Suprapubic skin (tissue), 4 donors: ENCODE results near the gene SPATS2L.

Experiments
- CTCF ChIP-seq, 2 donors: fragments of 200-600 bp in 1 of 2; fragments of 450-650 bp in 1 of 2; sonication (generic) in 1 of 2; IDR thresholded peaks; one replicate each; pipeline ENCODE4 v1.5.1; 2016 to 2019; ENCODE audit warnings: antibody characterized with exemption in 2 of 2, mild to moderate bottlenecking in 1 of 2, moderate library complexity in 1 of 2
- POLR2A ChIP-seq, 2 donors: fragments of 450-650 bp; IDR thresholded peaks; one replicate each; pipeline ENCODE4 v1.6.1; 2017; ENCODE audit warnings: antibody characterized with exemption in 2 of 2, mild to moderate bottlenecking in 2 of 2, moderate library complexity in 2 of 2
- POLR2AphosphoS5 ChIP-seq, 3 donors: sonication (generic); formaldehyde crosslinking; IDR thresholded peaks; one replicate each; pipeline ENCODE4 v1.6.1; 2017; ENCODE audit warnings: antibody characterized with exemption in 3 of 3

DNA sequence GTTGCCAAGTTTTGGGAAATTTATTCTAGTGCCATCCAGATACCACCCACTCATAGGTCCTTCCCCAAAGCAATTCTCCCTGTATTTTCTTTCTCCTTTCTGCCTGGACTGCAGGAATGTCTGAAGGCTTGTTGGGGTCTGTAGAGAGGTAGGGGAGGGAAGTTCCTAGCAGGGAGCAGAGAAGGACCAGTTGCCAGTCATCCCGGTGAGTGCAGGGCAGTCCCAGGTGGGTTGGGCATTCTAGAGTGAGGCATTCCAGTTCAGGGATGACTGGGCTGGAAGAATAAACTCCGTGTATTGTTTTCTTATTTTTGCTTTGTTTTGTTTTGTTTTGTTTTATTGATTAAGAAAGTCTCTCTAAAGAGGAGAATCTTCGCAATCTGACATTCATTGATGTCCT lies 58.1 kb downstream of the SPATS2L start:
- no peak for TF ChIP-seq CTCF (IDR thresholded peaks at IDR 0.05)
- no peak for TF ChIP-seq POLR2AphosphoS5 (IDR thresholded peaks at IDR 0.05)
- TF ChIP-seq POLR2A (IDR thresholded peaks at IDR 0.05), result no peak
